Transverse colon (tissue), 4 donors: ENCODE data around the gene DRC7. TPM values are rescaled to one million over a fixed set of nuclear protein-coding genes. Genes with fewer than 3 reads are reported as not detected.

ENCODE experiments used
- DNase-seq: peaks from one replicate; pipeline ENCODE4 v3.0.0-alpha.2; 2019
- H3K27ac ChIP-seq, 4 donors: fragments of 200-600 bp; sonication (generic); 2 replicates each; pipeline ENCODE4 v1.5.1; 2016 to 2018; ENCODE audit warnings: inconsistent platforms in 4 of 4
- H3K27me3 ChIP-seq: fragments of 200-600 bp; sonication (generic); 2 replicates; pipeline ENCODE4 v1.5.1; 2017; ENCODE audit warnings: inconsistent platforms
- H3K36me3 ChIP-seq, 4 donors: fragments of 200-600 bp; sonication (generic); 2 replicates each; pipeline ENCODE4 v1.5.1; 2017 to 2019; ENCODE audit warnings: inconsistent platforms in 4 of 4
- H3K4me1 ChIP-seq, 4 donors: fragments of 200-600 bp; sonication (generic); 2 replicates each; pipeline ENCODE4 v1.5.1; 2017 to 2020; ENCODE audit warnings: inconsistent platforms in 4 of 4
- H3K4me3 ChIP-seq, 4 donors: fragments of 200-600 bp; sonication (generic); 1 replicate in 1 of 4; 2 replicates in 3 of 4; pipeline versions ENCODE4 v1.5.1 to v1.6.1; 2017 to 2019; ENCODE audit warnings: inconsistent platforms in 4 of 4
- H3K9me3 ChIP-seq, 2 donors: fragments of 200-600 bp; sonication (generic); 2 replicates each; pipeline ENCODE4 v1.5.1; 2017 to 2019; ENCODE audit warnings: inconsistent platforms in 2 of 2
- CTCF ChIP-seq, 5 experiments: fragments of 200-600 bp in 3 of 5; fragments of 450-650 bp in 2 of 5; sonication (generic) in 3 of 5; IDR thresholded peaks; 1 replicate in 2 of 5; 2 replicates in 3 of 5; pipeline ENCODE4 v1.5.1; 2016 to 2017; ENCODE audit warnings: antibody characterized with exemption in 5 of 5, inconsistent platforms in 3 of 5, mild to moderate bottlenecking in 2 of 5, moderate library complexity in 1 of 5
- EP300 ChIP-seq: sonication (generic); formaldehyde crosslinking; IDR thresholded peaks from one replicate; pipeline ENCODE4 v1.6.1; 2017; ENCODE audit warnings: antibody characterized with exemption, low read depth
- POLR2A ChIP-seq: fragments of 450-650 bp; IDR thresholded peaks from one replicate; pipeline ENCODE4 v1.6.1; 2016; ENCODE audit warnings: antibody characterized with exemption, mild to moderate bottlenecking, moderate library complexity
- POLR2AphosphoS5 ChIP-seq, 3 donors: sonication (generic); formaldehyde crosslinking; IDR thresholded peaks; one replicate each; pipeline ENCODE4 v1.6.1; 2016; ENCODE audit warnings: antibody characterized with exemption in 3 of 3
- WGBS, 2 donors: methylation state at CpG; one replicate each; pipeline ENCODE4 v1.1.5; 2018; ENCODE audit warnings: low coverage in 1 of 2; 5-methylcytosine and 5-hydroxymethylcytosine counted together
- in situ Hi-C, 4 donors: fragments of 200-750 bp; cut with MboI; loops; one replicate each; pipeline versions ENCODE4 v1.15.0 to v1.15.1; 2017; ENCODE audit warnings: low sequenced_read_pairs in 3 of 4, low pct_ligation_motif_present in 1 of 4, low pct_unique_long_range_greater_than_20kb in 1 of 4
- intact Hi-C: fragments of 100-400 bp; cut with DNase I; formaldehyde crosslinking; loops from one replicate; pipeline ENCODE4 v1.15.1; 2023; ENCODE audit warnings: low total_unique reads
- total RNA-seq, 4 donors: library from RNA; depleted of rRNA; stranded (reverse); fragments of >200 nt; gene quantifications; one replicate each; pipeline ENCODE4 v1.1.0, GENCODE V29; 2016

Gene DRC7
- total RNA-seq, 4 donors from 2014 or later = not detected

- intact Hi-C loops = no loop called here
- WGBS, 2 donors = 91% methylated on average over 2 of the region's 2 CpGs; no CpG with 5 or more reads in 1 of the 2 donors
- no peaks in the 10 kb centered on the region for H3K9me3 ChIP-seq
- no peaks in the 10 kb centered on the region for H3K27me3 ChIP-seq
- H3K27ac ChIP-seq = no peak overlapping the region
- H3K36me3 ChIP-seq = no peaks in the 10 kb centered on the region
- no peaks in the 10 kb centered on the region for H3K4me1 ChIP-seq
- no peak for DNase-seq
- no peak overlapping the region for H3K4me3 ChIP-seq
- in situ Hi-C loops = no loop called here
- no peak for TF ChIP-seq EP300
- TF ChIP-seq POLR2A = no peak
- TF ChIP-seq CTCF (IDR thresholded peaks at IDR 0.05) = no peak
- no peak for TF ChIP-seq POLR2AphosphoS5 (IDR thresholded peaks at IDR 0.05)
Measured at GRCh38 chr16:57722210-57722499, 27.5 kb downstream of the DRC7 start.

GRCh38 chr16:57722651-57723050 is 28.0 kb downstream of the DRC7 start:
- WGBS, 2 donors = 65 to 86% methylated on average over 6 to 7 of the region's 11 CpGs
- TF ChIP-seq POLR2AphosphoS5 (IDR thresholded peaks at IDR 0.05) (no peak), POLR2A (no peak), EP300 (no peak), CTCF (IDR thresholded peaks at IDR 0.05) (no peak)
- in situ Hi-C loops = no loop called here
- no peaks in the 10 kb centered on the region for H3K4me1 ChIP-seq
- no peak overlapping the region for H3K27ac ChIP-seq
- no peak for DNase-seq
- intact Hi-C loops = no loop called here
- H3K27me3 ChIP-seq = no peaks in the 10 kb centered on the region
- no peaks in the 10 kb centered on the region for H3K36me3 ChIP-seq
- H3K9me3 ChIP-seq = no peaks in the 10 kb centered on the region
- no peak overlapping the region for H3K4me3 ChIP-seq

GRCh38 chr16:57723170-57723569 is 28.6 kb downstream of the DRC7 start:
- H3K27me3 ChIP-seq = no peaks in the 10 kb centered on the region
- no peak for TF ChIP-seq POLR2A
- TF ChIP-seq EP300 = no peak
- TF ChIP-seq POLR2AphosphoS5 (IDR thresholded peaks at IDR 0.05) = no peak
- no peak for TF ChIP-seq CTCF (IDR thresholded peaks at IDR 0.05)
- intact Hi-C loops = no loop called here
- H3K9me3 ChIP-seq = no peaks in the 10 kb centered on the region
- WGBS, 2 donors = 71 to 80% methylated on average over 1 to 7 of the region's 7 CpGs
- H3K4me3 ChIP-seq = no peak overlapping the region
- no peak overlapping the region for H3K27ac ChIP-seq
- no peaks in the 10 kb centered on the region for H3K36me3 ChIP-seq
- no peak for DNase-seq
- in situ Hi-C loops = no loop called here
- H3K4me1 ChIP-seq = no peaks in the 10 kb centered on the region

- no peak for DNase-seq
- in situ Hi-C loops = no loop called here
Measured at GRCh38 chr16:57724531-57724930, 29.9 kb downstream of the DRC7 start.

More at GRCh38 chr16:57724531-57724930, 29.9 kb downstream of the DRC7 start:
- Histone ChIP-seq H3K4me3 (no peak overlapping the region), H3K27me3 (no peaks in the 10 kb centered on the region), H3K27ac (no peak overlapping the region), H3K36me3 (no peaks in the 10 kb centered on the region), H3K9me3 (no peaks in the 10 kb centered on the region), H3K4me1 (no peaks in the 10 kb centered on the region)
- TF ChIP-seq EP300 (no peak), CTCF (IDR thresholded peaks at IDR 0.05) (no peak), POLR2AphosphoS5 (IDR thresholded peaks at IDR 0.05) (no peak), POLR2A (no peak)
- intact Hi-C loops = no loop called here
- WGBS, 2 donors = 80% methylated on average over 15 of the region's 15 CpGs; no CpG with 5 or more reads in 1 of the 2 donors
